GM21786 (cell line): ENCODE measurements around the gene ZBTB39.
"Not testable (repeated sequence)": the region's sequence is repeated elsewhere in the genome, so short reads cannot be mapped to it uniquely, and the experiment has no call there.

Source experiments
- ATAC-seq: cut with Tn5 transposase; IDR thresholded peaks from one replicate; pipeline ENCODE4 v1.9.1; 2021; ENCODE audit not compliant: unreplicated experiment

The ZBTB39 gene

GRCh38 chr12:56982578-56983236 lies 23.6 kb downstream of the ZBTB39 start:
- ATAC-seq, result not testable (repeated sequence)

- no peak for ATAC-seq
These were observed 25.3 kb downstream of the ZBTB39 start for GRCh38 chr12:56980941-56981530.

- ATAC-seq, result no peak
These were observed 26.1 kb downstream of the ZBTB39 start for GRCh38 chr12:56980268-56980667.

- ATAC-seq, result no peak
These were observed 26.7 kb downstream of the ZBTB39 start for GRCh38 chr12:56979628-56980027.

- no peak for ATAC-seq
These were observed 27.8 kb downstream of the ZBTB39 start for GRCh38 chr12:56978397-56979138.

- ATAC-seq, result not testable (repeated sequence)
These were observed 29.0 kb downstream of the ZBTB39 start for GRCh38 chr12:56977361-56977760.

GRCh38 chr12:56974224-56974623 lies 32.1 kb downstream of the ZBTB39 start:
- ATAC-seq, result not testable (repeated sequence)

- not testable (repeated sequence) for ATAC-seq
These were observed 37.4 kb downstream of the ZBTB39 start for GRCh38 chr12:56968910-56969309.

GRCh38 chr12:56965997-56966642 lies 40.2 kb downstream of the ZBTB39 start:
- ATAC-seq, result not testable (repeated sequence)

GRCh38 chr12:56965124-56965523 lies 41.2 kb downstream of the ZBTB39 start:
- not testable (repeated sequence) for ATAC-seq

- ATAC-seq, result not testable (repeated sequence)
These were observed 42.8 kb downstream of the ZBTB39 start for GRCh38 chr12:56963557-56963956.

GRCh38 chr12:56962247-56962646 lies 44.1 kb downstream of the ZBTB39 start:
- not testable (repeated sequence) for ATAC-seq

- ATAC-seq, result no peak
These were observed 47.9 kb downstream of the ZBTB39 start for GRCh38 chr12:56958422-56958821.

- no peak for ATAC-seq
These were observed 48.9 kb downstream of the ZBTB39 start, which contains the start of gene RDH16 for GRCh38 chr12:56957229-56958052. RDH16 (minus strand) TSS chr12:56957608; CDS start chr12:56957462, 146 bp downstream.

- ATAC-seq, result no peak
These were observed 50.6 kb downstream of the ZBTB39 start for GRCh38 chr12:56955631-56956256.

GRCh38 chr12:56954958-56955355 lies 51.4 kb downstream of the ZBTB39 start:
- ATAC-seq, result no peak

GRCh38 chr12:56954057-56954957 lies 52.0 kb downstream of the ZBTB39 start:
- no peak for ATAC-seq

GRCh38 chr12:56953314-56953713 lies 53.0 kb downstream of the ZBTB39 start:
- ATAC-seq, result no peak
